ENCODE data around the gene ERFL. TPM values are rescaled to one million over a fixed set of nuclear protein-coding genes. Genes with fewer than 3 reads are reported as not detected.

Gene ERFL
- total RNA-seq, 4 donors from 2014 or later: 0.27 to 1.9 (median 0.95) TPM

DNA sequence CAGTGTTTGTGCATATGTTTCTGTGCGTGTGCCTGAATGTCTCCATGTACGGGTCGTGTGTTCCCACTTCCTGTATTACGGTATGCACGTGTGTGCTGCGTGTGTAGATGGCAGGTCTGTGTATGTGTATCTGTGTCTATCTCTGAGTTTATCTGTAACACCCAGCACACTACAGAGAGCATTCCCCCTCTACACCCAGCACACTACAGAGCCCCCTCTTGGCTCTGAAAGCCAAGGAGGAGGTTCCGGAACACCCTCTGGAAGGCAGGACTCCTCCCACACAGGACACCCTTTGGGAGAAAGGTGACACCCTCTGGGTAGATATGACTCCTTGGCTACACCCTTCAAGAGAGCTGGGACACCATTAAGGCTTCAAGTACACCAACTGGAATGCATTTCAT is 2.1 kb upstream of the ERFL start:
- H3K27ac ChIP-seq: no peak overlapping the region
- peaks cover 0 to 26% (median 21%) of the 10 kb centered on the region in 4 donors for H3K4me1 ChIP-seq
- DNase-seq: no peak
- WGBS, 2 donors (ENCODE audit: low coverage in 1 of 2): 30 to 40% methylated on average over 4 to 7 of the region's 7 CpGs
- H3K4me3 ChIP-seq: no peak overlapping the region
- TF ChIP-seq POLR2A (IDR thresholded peaks at IDR 0.05) (no peak), EP300 (IDR thresholded peaks at IDR 0.05; ENCODE audit: low read depth) (no peak), POLR2AphosphoS5 (IDR thresholded peaks at IDR 0.05) (no peak), CTCF (IDR thresholded peaks at IDR 0.05) (no peak)
- no peaks in the 10 kb centered on the region for H3K9me3 ChIP-seq
- intact Hi-C loops (cut with DNase I; ENCODE audit: low total_unique reads): no loop called here
- H3K36me3 ChIP-seq: no peaks in the 10 kb centered on the region
- in situ Hi-C loops (cut with MboI; ENCODE audit: low pct_ligation_motif_present in 1 of 4, low pct_unique_long_range_greater_than_20kb in 1 of 4, low sequenced_read_pairs in 3 of 4): no loop called here
- peaks cover 92% of the 10 kb centered on the region for H3K27me3 ChIP-seq

GRCh38 chr19:41929536-41930071 is 1.4 kb upstream of the ERFL start:
- no peaks in the 10 kb centered on the region for H3K36me3 ChIP-seq
- peaks cover 95% of the 10 kb centered on the region for H3K27me3 ChIP-seq
- intact Hi-C loops (cut with DNase I; ENCODE audit: low total_unique reads): no loop called here
- no peak for TF ChIP-seq CTCF (IDR thresholded peaks at IDR 0.05)
- TF ChIP-seq POLR2A (IDR thresholded peaks at IDR 0.05): no peak
- TF ChIP-seq EP300 (IDR thresholded peaks at IDR 0.05; ENCODE audit: low read depth): no peak
- TF ChIP-seq POLR2AphosphoS5 (IDR thresholded peaks at IDR 0.05): no peak
- 51% methylated on average over 14 of the region's 14 CpGs; no CpG with 5 or more reads in 1 of the 2 donors for WGBS, 2 donors (ENCODE audit: low coverage in 1 of 2)
- H3K27ac ChIP-seq: no peak overlapping the region
- DNase-seq: no peak
- peaks cover 0 to 22% (median 17%) of the 10 kb centered on the region in 4 donors for H3K4me1 ChIP-seq
- in situ Hi-C loops (cut with MboI; ENCODE audit: low pct_ligation_motif_present in 1 of 4, low pct_unique_long_range_greater_than_20kb in 1 of 4, low sequenced_read_pairs in 3 of 4): no loop called here
- H3K4me3 ChIP-seq: no peak overlapping the region
- no peaks in the 10 kb centered on the region for H3K9me3 ChIP-seq

GRCh38 chr19:41928754-41929535 is 696 bp upstream of the ERFL start:
- H3K27me3 ChIP-seq: peaks cover 97% of the 10 kb centered on the region
- in situ Hi-C loops (cut with MboI; ENCODE audit: low pct_ligation_motif_present in 1 of 4, low pct_unique_long_range_greater_than_20kb in 1 of 4, low sequenced_read_pairs in 3 of 4): no loop called here
- H3K9me3 ChIP-seq: no peaks in the 10 kb centered on the region
- DNase-seq: peak; percentile 55
- peak in 1 of 3 donors; percentile 11 for TF ChIP-seq POLR2AphosphoS5 (IDR thresholded peaks at IDR 0.05)
- TF ChIP-seq CTCF (IDR thresholded peaks at IDR 0.05): no peak
- 6% methylated on average over 25 of the region's 29 CpGs; no CpG with 5 or more reads in 1 of the 2 donors for WGBS, 2 donors (ENCODE audit: low coverage in 1 of 2)
- peaks cover 0 to 22% (median 17%) of the 10 kb centered on the region in 4 donors for H3K4me1 ChIP-seq
- peak overlapping the region in 1 of 4 donors; percentile 25 for H3K27ac ChIP-seq
- H3K36me3 ChIP-seq: no peaks in the 10 kb centered on the region
- peak overlapping the region in 3 of 4 donors; percentile 39 to 54 (median 47) for H3K4me3 ChIP-seq
- intact Hi-C loops (cut with DNase I; ENCODE audit: low total_unique reads): no loop called here

DNA sequence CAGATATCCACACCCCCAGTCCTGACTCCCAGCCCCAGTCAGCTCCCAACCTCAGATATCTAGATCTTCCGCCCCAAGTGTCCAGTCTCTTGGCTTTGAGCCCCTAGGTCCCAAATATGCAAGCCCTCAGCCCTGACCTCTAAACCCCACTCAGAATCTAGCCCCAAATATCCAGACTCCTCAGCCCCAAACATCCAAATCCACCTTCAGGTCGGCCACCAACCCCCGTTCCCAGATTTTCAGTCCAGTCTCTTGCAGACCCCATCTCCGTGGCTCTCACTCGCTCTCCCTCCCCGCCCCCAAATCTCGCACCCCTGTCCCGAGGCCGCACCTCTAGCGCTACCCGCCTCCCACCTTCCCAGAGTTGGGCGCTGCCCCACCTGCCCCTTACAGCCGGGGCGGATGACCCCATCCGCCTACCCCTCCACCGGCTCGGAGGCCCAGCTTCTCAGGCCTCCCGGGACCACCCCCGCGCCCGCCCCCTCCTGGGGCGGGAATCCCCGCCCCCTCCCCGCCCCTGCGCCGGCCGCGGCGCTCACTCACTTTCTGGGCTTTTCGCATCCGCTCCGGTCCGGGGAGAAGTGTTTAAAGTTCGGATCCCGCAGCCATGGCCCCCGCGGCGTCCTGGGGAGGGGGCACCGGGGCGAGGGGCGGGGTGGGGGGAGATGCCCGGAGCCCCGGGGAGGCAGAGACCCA is 604 bp downstream of the ERFL start:
- in situ Hi-C loops (cut with MboI; ENCODE audit: low pct_ligation_motif_present in 1 of 4, low pct_unique_long_range_greater_than_20kb in 1 of 4, low sequenced_read_pairs in 3 of 4) (no loop called here), intact Hi-C loops (cut with DNase I; ENCODE audit: low total_unique reads) (no loop called here)
- Histone ChIP-seq H3K4me3 (peak overlapping the region in 3 of 4 donors; percentile 39 to 54 (median 47)), H3K36me3 (no peaks in the 10 kb centered on the region), H3K27ac (peak overlapping the region in 2 of 4 donors; percentile 3 to 25), H3K27me3 (peaks cover 93% of the 10 kb centered on the region), H3K9me3 (no peaks in the 10 kb centered on the region), H3K4me1 (peaks cover 0 to 22% (median 17%) of the 10 kb centered on the region in 4 donors)
- peak; percentile 39 for DNase-seq
- WGBS, 2 donors (ENCODE audit: low coverage in 1 of 2): 9 to 80% methylated on average over 1 to 41 of the region's 43 CpGs
- no peak for TF ChIP-seq POLR2AphosphoS5 (IDR thresholded peaks at IDR 0.05)
- TF ChIP-seq EP300 (IDR thresholded peaks at IDR 0.05; ENCODE audit: low read depth): no peak
- TF ChIP-seq CTCF (IDR thresholded peaks at IDR 0.05): no peak
- no peak for TF ChIP-seq POLR2A (IDR thresholded peaks at IDR 0.05)

Measured in transverse colon (tissue), 4 donors.